22Rv1 (cell line): ENCODE data around the gene GLI1.

ENCODE experiments used
- ZFX ChIP-seq: fragments of 450-650 bp; IDR thresholded peaks from 2 replicates; pipeline ENCODE4 v1.6.1; 2017; ENCODE audit warnings: antibody characterized with exemption, borderline replicate concordance
- TF ChIP-seq, protein P1 (sequence below): fragments of 450-650 bp; IDR thresholded peaks from 2 replicates; pipeline ENCODE4 v1.5.1; 2017; ENCODE audit warnings: mild to moderate bottlenecking

DNA sequence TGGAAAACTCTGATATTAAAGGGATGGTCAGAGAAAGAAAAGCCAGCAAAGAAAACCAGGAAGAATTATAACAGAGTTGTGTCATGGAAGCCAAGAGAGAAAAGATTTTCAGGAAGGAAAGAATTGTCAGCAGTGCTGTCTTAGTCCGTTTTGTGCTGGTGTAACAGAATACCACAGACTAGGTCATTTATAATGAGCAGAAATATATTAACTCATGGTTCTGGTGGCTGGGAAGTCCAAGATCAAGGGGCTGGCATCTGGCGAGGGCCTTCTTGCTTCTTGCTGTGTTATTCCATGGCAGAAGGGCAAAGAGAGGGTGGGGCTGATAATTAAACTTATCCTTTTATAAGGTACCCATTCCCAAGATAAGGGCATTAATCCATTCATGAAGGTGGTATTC is 10.9 kb upstream of the GLI1 start:
- TF ChIP-seq, protein P1, sequence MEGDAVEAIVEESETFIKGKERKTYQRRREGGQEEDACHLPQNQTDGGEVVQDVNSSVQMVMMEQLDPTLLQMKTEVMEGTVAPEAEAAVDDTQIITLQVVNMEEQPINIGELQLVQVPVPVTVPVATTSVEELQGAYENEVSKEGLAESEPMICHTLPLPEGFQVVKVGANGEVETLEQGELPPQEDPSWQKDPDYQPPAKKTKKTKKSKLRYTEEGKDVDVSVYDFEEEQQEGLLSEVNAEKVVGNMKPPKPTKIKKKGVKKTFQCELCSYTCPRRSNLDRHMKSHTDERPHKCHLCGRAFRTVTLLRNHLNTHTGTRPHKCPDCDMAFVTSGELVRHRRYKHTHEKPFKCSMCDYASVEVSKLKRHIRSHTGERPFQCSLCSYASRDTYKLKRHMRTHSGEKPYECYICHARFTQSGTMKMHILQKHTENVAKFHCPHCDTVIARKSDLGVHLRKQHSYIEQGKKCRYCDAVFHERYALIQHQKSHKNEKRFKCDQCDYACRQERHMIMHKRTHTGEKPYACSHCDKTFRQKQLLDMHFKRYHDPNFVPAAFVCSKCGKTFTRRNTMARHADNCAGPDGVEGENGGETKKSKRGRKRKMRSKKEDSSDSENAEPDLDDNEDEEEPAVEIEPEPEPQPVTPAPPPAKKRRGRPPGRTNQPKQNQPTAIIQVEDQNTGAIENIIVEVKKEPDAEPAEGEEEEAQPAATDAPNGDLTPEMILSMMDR = no peak
- no peak for TF ChIP-seq ZFX
